GM10248 (cell line): ENCODE data around the gene MYH16.

Experiments
- CTCF ChIA-PET: fragments of 300-600 bp; sonication (Branson Sonifier 250); formaldehyde crosslinking; extraction: SDS; loops from one replicate; lab custom pipeline; 2021; ENCODE audit warnings: antibody characterized with exemption; lab: Yijun Ruan, JAX
- POLR2A ChIA-PET: fragments of 350-650 bp; sonication (Branson Sonifier 250); formaldehyde crosslinking; extraction: SDS; loops from one replicate; lab custom pipeline; 2020; ENCODE audit warnings: antibody characterized with exemption; lab: Yijun Ruan, JAX
- DNase-seq: peaks from one replicate; pipeline ENCODE4 v3.0.0; 2012; ENCODE audit errors: extremely low spot score
- CTCF ChIP-seq: IDR thresholded peaks from 2 replicates; pipeline ENCODE4 v1.5.1; 2012; ENCODE audit warnings: mild to moderate bottlenecking, low read depth; ENCODE audit errors: extremely low read depth, missing control alignments, control extremely low read depth

Gene MYH16

GRCh38 chr7:99252166-99252895, 20.3 kb upstream of the MYH16 start:
- DNase-seq = no peak
- ChIA-PET POLR2A (no interaction called here), CTCF (no interaction called here)
- TF ChIP-seq CTCF = no peak

GRCh38 chr7:99253369-99253768, 19.3 kb upstream of the MYH16 start:
- no peak for DNase-seq
- no peak for TF ChIP-seq CTCF
- ChIA-PET CTCF (no interaction called here), POLR2A (no interaction called here)

GRCh38 chr7:99254390-99254789, 18.2 kb upstream of the MYH16 start:
- POLR2A ChIA-PET = no interaction called here
- TF ChIP-seq CTCF = no peak
- no peak for DNase-seq
- CTCF ChIA-PET = no interaction called here

- DNase-seq = no peak
- no peak for TF ChIP-seq CTCF
- ChIA-PET POLR2A (no interaction called here), CTCF (no interaction called here)
Observed at GRCh38 chr7:99255463-99255862, 17.2 kb upstream of the MYH16 start.

GRCh38 chr7:99257065-99257464, 15.6 kb upstream of the MYH16 start:
- ChIA-PET CTCF (no interaction called here), POLR2A (no interaction called here)
- no peak for TF ChIP-seq CTCF
- DNase-seq = no peak

GRCh38 chr7:99257675-99258074, 15.0 kb upstream of the MYH16 start:
- no peak for TF ChIP-seq CTCF
- no peak for DNase-seq
- ChIA-PET POLR2A (no interaction called here), CTCF (no interaction called here)
